NCI-H1105 treated with DMSO at 0.1 percent for 48 hours (cell line): ENCODE results near the gene RIT2.

Experiments
- DNase-seq: peaks from one replicate; lab custom pipeline; 2025; lab: John Stamatoyannopoulos, UW

The RIT2 gene

GRCh38 chr18:43080671-43081070 is 34.8 kb downstream of the RIT2 start:
- no peak for DNase-seq

GRCh38 chr18:43079422-43079821 is 36.1 kb downstream of the RIT2 start:
- DNase-seq, result peak; percentile 28

- no peak for DNase-seq
Measured at GRCh38 chr18:43078478-43079092, 36.9 kb downstream of the RIT2 start.

GRCh38 chr18:43077510-43078308 is 37.8 kb downstream of the RIT2 start:
- DNase-seq, result no peak

GRCh38 chr18:43073771-43074170 is 41.7 kb downstream of the RIT2 start:
- DNase-seq, result no peak

GRCh38 chr18:43068781-43069180 is 46.7 kb downstream of the RIT2 start:
- DNase-seq, result no peak

- no peak for DNase-seq
Measured at GRCh38 chr18:43067570-43067969, 47.9 kb downstream of the RIT2 start.

- no peak for DNase-seq
Measured at GRCh38 chr18:43061816-43062215, 53.7 kb downstream of the RIT2 start.

GRCh38 chr18:43061318-43061717 is 54.2 kb downstream of the RIT2 start:
- DNase-seq, result no peak

- DNase-seq, result no peak
Measured at GRCh38 chr18:43060020-43060419, 55.5 kb downstream of the RIT2 start.

GRCh38 chr18:43054815-43055519 is 60.5 kb downstream of the RIT2 start:
- DNase-seq, result no peak

- no peak for DNase-seq
Measured at GRCh38 chr18:43049021-43049420, 66.5 kb downstream of the RIT2 start.

GRCh38 chr18:43046322-43046721 is 69.2 kb downstream of the RIT2 start:
- DNase-seq, result no peak

- DNase-seq, result no peak
Measured at GRCh38 chr18:43043626-43044025, 71.9 kb downstream of the RIT2 start.

GRCh38 chr18:43040281-43040680 is 75.2 kb downstream of the RIT2 start:
- no peak for DNase-seq

- no peak for DNase-seq
Measured at GRCh38 chr18:43034683-43035500, 80.6 kb downstream of the RIT2 start.

GRCh38 chr18:43031169-43031568 is 84.3 kb downstream of the RIT2 start:
- no peak for DNase-seq

- DNase-seq, result no peak
Measured at GRCh38 chr18:43029414-43029813, 86.1 kb downstream of the RIT2 start.

GRCh38 chr18:43022874-43023273 is 92.6 kb downstream of the RIT2 start:
- DNase-seq, result no peak

- no peak for DNase-seq
Measured at GRCh38 chr18:43017622-43018021, 97.9 kb downstream of the RIT2 start.

GRCh38 chr18:43013486-43013885 is 102.0 kb downstream of the RIT2 start:
- no peak for DNase-seq

GRCh38 chr18:43012951-43013350 is 102.5 kb downstream of the RIT2 start:
- no peak for DNase-seq
